Tibial nerve (tissue), 4 donors: Measurements from ENCODE around the gene TJAP1. TPM values are rescaled to one million over a fixed set of nuclear protein-coding genes. Genes with fewer than 3 reads are reported as not detected.

Source experiments
- DNase-seq, 2 donors: peaks; one replicate each; pipeline ENCODE4 v3.0.0-alpha.2; 2019; ENCODE audit warnings: low spot score in 2 of 2
- H3K27ac ChIP-seq, 4 donors: fragments of 200-600 bp; sonication (generic) in 3 of 4; one replicate each; pipeline ENCODE4 v1.5.1; 2017 to 2019; ENCODE audit warnings: mild to moderate bottlenecking in 1 of 4
- H3K27me3 ChIP-seq, 2 donors: fragments of 200-600 bp; sonication (generic) in 1 of 2; one replicate each; pipeline versions ENCODE4 v1.5.1 to v1.6.0; 2017 to 2019
- H3K36me3 ChIP-seq, 3 donors: fragments of 200-600 bp; sonication (generic); one replicate each; pipeline ENCODE4 v1.5.1; 2018 to 2019
- H3K4me1 ChIP-seq, 4 donors: fragments of 200-600 bp; sonication (generic) in 3 of 4; one replicate each; pipeline ENCODE4 v1.5.1; 2017 to 2019
- H3K4me3 ChIP-seq, 4 donors: fragments of 200-600 bp; sonication (generic) in 3 of 4; one replicate each; pipeline ENCODE4 v1.5.1; 2017 to 2019; ENCODE audit warnings: mild to moderate bottlenecking in 1 of 4, moderate library complexity in 1 of 4
- H3K9me3 ChIP-seq, 4 donors: fragments of 200-600 bp; sonication (generic) in 3 of 4; one replicate each; pipeline ENCODE4 v1.5.1; 2017 to 2019
- EP300 ChIP-seq, 2 donors: sonication (generic); formaldehyde crosslinking; IDR thresholded peaks; one replicate each; pipeline ENCODE4 v1.6.1; 2017; ENCODE audit warnings: antibody characterized with exemption in 2 of 2, mild to moderate bottlenecking in 1 of 2
- POLR2A ChIP-seq, 2 donors: fragments of 450-650 bp; IDR thresholded peaks; one replicate each; pipeline ENCODE4 v1.6.1; 2017; ENCODE audit warnings: antibody characterized with exemption in 2 of 2, mild to moderate bottlenecking in 2 of 2, moderate library complexity in 2 of 2
- WGBS, 2 donors: methylation state at CpG; one replicate each; pipeline ENCODE4 v1.1.5; 2018; 5-methylcytosine and 5-hydroxymethylcytosine counted together
- total RNA-seq, 4 donors: library from RNA; depleted of rRNA; stranded (reverse); fragments of >200 nt; gene quantifications; one replicate each; pipeline ENCODE4 v1.1.0, GENCODE V29; 2016
- TF ChIP-seq, protein P1 (sequence below), 5 experiments: fragments of 200-600 bp in 3 of 5; fragments of 450-650 bp in 2 of 5; sonication (generic) in 3 of 5; IDR thresholded peaks; one replicate each; pipeline ENCODE4 v1.5.1; 2016 to 2019; ENCODE audit warnings: antibody characterized with exemption in 5 of 5, mild to moderate bottlenecking in 3 of 5, moderate library complexity in 2 of 5

TJAP1 gene
- total RNA-seq, 4 donors from 2014 or later = 30.2 to 43.8 (median 32.3) TPM

DNA sequence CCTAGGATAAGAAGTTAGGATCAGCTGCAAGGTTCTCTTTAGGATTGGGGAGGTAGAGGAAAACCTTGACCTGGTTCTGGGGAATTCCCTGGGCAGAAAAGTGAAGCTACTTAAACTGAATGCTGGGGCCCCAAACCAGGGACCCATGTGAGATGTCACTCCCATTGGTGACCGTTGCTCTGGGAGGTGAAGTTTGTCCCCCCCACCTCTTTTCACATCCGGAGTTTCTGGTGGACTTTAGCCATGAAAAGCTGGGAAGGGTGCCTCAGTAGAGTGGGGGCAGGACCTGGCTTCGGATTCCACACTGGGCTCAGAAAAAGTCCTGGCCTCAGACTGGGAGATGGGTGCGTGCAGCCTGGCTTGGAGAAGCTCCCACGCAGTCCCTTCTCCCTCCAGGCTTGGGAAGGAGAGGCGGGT is 13.2 kb downstream of the TJAP1 start:
- peak overlapping the region in 1 of 4 donors; percentile 61 for H3K27ac ChIP-seq
- H3K36me3 ChIP-seq = no peaks in the 10 kb centered on the region
- H3K9me3 ChIP-seq = no peaks in the 10 kb centered on the region
- H3K27me3 ChIP-seq = no peaks in the 10 kb centered on the region
- 40 to 50% methylated on average over 5 to 6 of the region's 6 CpGs for whole genome bisulfite sequencing, 2 donors
- H3K4me1 ChIP-seq = peaks cover 0 to 32% (median 13%) of the 10 kb centered on the region in 4 donors
- DNase-seq = no peak
- H3K4me3 ChIP-seq = no peak overlapping the region
- TF ChIP-seq POLR2A (IDR thresholded peaks at IDR 0.05) (no peak), EP300 (IDR thresholded peaks at IDR 0.05) (no peak)
- TF ChIP-seq, protein P1, sequence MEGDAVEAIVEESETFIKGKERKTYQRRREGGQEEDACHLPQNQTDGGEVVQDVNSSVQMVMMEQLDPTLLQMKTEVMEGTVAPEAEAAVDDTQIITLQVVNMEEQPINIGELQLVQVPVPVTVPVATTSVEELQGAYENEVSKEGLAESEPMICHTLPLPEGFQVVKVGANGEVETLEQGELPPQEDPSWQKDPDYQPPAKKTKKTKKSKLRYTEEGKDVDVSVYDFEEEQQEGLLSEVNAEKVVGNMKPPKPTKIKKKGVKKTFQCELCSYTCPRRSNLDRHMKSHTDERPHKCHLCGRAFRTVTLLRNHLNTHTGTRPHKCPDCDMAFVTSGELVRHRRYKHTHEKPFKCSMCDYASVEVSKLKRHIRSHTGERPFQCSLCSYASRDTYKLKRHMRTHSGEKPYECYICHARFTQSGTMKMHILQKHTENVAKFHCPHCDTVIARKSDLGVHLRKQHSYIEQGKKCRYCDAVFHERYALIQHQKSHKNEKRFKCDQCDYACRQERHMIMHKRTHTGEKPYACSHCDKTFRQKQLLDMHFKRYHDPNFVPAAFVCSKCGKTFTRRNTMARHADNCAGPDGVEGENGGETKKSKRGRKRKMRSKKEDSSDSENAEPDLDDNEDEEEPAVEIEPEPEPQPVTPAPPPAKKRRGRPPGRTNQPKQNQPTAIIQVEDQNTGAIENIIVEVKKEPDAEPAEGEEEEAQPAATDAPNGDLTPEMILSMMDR (IDR thresholded peaks at IDR 0.05) = no peak

DNA sequence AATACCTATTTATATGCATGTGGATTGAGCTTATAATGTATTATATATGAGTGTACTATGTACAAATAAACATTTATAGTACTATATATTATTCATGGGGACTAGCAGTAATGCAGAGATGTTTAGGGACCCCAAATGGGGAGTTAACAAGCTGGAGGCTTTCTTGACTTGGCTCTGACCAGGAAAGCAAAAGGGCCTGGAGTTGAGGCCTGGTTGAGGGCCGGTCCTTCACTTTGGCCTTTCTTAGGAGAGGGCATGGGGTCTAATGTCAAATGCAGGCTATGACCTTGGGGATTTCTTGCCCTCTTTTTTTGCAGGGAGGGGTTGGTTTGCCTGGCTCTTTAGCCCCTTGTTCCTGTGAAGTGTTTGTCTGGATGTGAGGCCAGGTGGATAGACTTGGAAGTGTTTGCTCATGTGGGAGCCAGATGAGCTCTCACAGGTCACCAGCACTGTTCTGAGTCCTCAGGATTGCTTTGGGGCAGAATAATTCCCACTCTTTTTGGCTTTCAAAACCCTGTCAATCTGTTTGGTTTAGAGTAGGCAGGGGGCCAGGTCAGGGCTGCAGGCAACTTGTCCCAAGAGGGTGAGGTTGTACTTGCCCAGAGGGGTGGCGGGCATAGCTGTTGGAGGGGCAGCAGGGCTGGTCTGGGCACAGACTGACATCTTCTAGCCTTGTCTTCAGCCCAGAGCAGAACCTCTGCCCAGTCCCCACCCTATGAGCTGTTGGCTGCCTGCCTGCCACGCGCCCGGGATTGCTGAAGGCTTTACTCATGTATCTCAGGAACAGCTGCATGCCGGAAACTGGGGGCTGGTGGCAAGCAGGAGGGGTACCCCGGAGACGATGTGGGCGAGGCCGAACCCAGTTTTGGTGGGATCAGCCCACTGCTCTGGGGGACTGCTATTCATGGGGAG is 14.6 kb downstream of the TJAP1 start:
- TF ChIP-seq POLR2A (IDR thresholded peaks at IDR 0.05) = no peak
- peak in 1 of 2 donors; percentile 53 for TF ChIP-seq EP300 (IDR thresholded peaks at IDR 0.05)

DNA sequence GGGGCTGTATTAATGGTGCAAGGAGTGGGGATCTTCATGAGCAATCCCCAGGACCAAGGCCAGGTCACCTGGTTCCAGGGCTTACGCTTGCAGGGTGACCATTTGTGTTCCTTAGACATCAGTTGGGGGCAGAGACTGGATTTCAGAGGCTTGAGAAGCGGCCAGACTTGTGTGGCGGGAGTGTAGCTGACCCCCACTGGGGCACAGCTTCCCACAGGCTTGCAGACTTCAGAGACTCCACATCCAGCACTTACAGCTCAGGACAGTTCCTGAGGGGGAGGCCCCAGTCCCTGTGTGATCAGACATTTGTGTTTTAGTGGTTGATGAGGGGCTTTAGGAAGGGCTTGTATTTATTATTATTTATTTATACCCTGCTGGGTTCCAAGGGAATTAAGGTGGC is 15.3 kb downstream of the TJAP1 start:
- TF ChIP-seq POLR2A (IDR thresholded peaks at IDR 0.05) = no peak
- TF ChIP-seq, protein P1 (IDR thresholded peaks at IDR 0.05) = no peak
- Histone ChIP-seq H3K27ac (peak overlapping the region in 3 of 4 donors; percentile 13 to 84 (median 63)), H3K9me3 (no peaks in the 10 kb centered on the region), H3K27me3 (no peaks in the 10 kb centered on the region), H3K4me3 (no peak overlapping the region), H3K36me3 (no peaks in the 10 kb centered on the region), H3K4me1 (peaks cover 0 to 44% (median 21%) of the 10 kb centered on the region in 4 donors)
- 40 to 51% methylated on average over 3 of the region's 3 CpGs for WGBS, 2 donors
- DNase-seq = no peak

More for the DNA sequence above, 14.6 kb downstream of the TJAP1 start:
- H3K27me3 ChIP-seq = no peaks in the 10 kb centered on the region
- no peaks in the 10 kb centered on the region for H3K9me3 ChIP-seq
- no peaks in the 10 kb centered on the region for H3K36me3 ChIP-seq
- peaks cover 0 to 44% (median 21%) of the 10 kb centered on the region in 4 donors for H3K4me1 ChIP-seq
- no peak overlapping the region for H3K4me3 ChIP-seq
- 11 to 22% methylated on average over 3 to 10 of the region's 10 CpGs for WGBS, 2 donors
- peak; percentile 80 to 82 for DNase-seq
- H3K27ac ChIP-seq = peak overlapping the region in 3 of 4 donors; percentile 13 to 84 (median 63)

DNA sequence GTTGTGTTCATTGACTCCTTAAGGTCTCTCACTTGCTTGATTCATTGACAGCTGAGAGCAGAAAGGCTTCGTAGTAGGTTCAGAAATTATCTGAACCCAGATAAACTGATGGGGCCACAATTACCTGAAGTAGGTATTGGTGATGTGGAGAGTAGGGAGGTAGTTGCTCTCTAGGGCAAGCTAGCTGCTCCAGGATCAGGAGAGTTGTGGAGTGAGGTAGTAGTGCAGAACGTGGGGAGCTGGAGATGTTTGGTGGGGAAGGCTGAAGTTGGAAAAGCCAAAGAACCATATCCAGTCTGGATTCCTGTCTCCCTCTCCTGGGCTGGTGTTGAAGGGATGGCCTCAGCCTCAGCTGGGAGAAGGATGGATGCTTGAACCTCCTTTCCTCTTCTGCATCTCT is 15.9 kb downstream of the TJAP1 start:
- Histone ChIP-seq H3K4me3 (no peak overlapping the region), H3K27me3 (no peaks in the 10 kb centered on the region), H3K9me3 (no peaks in the 10 kb centered on the region), H3K36me3 (peaks cover 0 to 5% (median 0%) of the 10 kb centered on the region in 3 donors), H3K4me1 (peaks cover 0 to 44% (median 21%) of the 10 kb centered on the region in 4 donors), H3K27ac (peak overlapping the region in 3 of 4 donors; percentile 13 to 84 (median 63))
- TF ChIP-seq, protein P1 (IDR thresholded peaks at IDR 0.05) = no peak
- TF ChIP-seq EP300 (IDR thresholded peaks at IDR 0.05) (no peak), POLR2A (IDR thresholded peaks at IDR 0.05) (no peak)
- WGBS, 2 donors = 72 to 92% methylated on average over 2 of the region's 2 CpGs
- no peak for DNase-seq

DNA sequence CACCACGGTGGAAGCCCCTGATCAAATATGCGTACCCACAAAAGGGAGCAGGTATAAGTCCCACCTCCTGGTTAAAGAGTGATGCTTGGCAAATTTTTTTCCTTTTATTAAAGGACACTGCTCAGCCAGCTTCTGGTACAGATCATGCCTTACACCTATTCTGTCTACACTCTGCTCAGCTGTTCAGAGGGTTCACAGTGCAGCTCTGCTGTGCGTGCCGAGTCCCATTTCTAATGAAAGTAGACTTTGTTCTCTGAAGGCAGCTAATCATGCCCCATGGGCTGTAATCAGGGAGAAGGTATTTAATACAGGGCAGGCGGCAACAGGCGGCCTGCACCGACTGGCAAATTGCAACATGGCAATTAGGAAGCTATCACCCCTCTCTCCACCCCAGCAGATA is 16.5 kb downstream of the TJAP1 start:
- no peak for DNase-seq

More for the DNA sequence above, 16.5 kb downstream of the TJAP1 start:
- Histone ChIP-seq H3K9me3 (no peaks in the 10 kb centered on the region), H3K4me1 (peaks cover 0 to 44% (median 19%) of the 10 kb centered on the region in 4 donors), H3K27ac (peak overlapping the region in 2 of 4 donors; percentile 63 to 84), H3K27me3 (no peaks in the 10 kb centered on the region), H3K36me3 (peaks cover 0 to 11% (median 0%) of the 10 kb centered on the region in 3 donors), H3K4me3 (no peak overlapping the region)
- TF ChIP-seq EP300 (IDR thresholded peaks at IDR 0.05) = no peak
- TF ChIP-seq, protein P1 (IDR thresholded peaks at IDR 0.05) = no peak
- TF ChIP-seq POLR2A (IDR thresholded peaks at IDR 0.05) = no peak
- 59 to 63% methylated on average over 7 of the region's 7 CpGs for WGBS, 2 donors
